Activated CD8-positive, alpha-beta T cell treated with anti-CD3 and anti-CD28 coated beads for 36 hours (primary cell): ENCODE data around the gene SLC7A5. TPM values are rescaled to one million over a fixed set of nuclear protein-coding genes. Genes with fewer than 3 reads are reported as not detected.
A peak's percentile ranks its signal among the peaks of the same experiment; 100 is the strongest.
"Not testable (repeated sequence)": the region's sequence is repeated elsewhere in the genome, so short reads cannot be mapped to it uniquely, and the experiment has no call there.

ENCODE experiments used
- ATAC-seq: fragments of 200-7000 bp; cut with Tn5 transposase; one replicate; pipeline ENCODE4 v1.10.0; 2021; ENCODE audit warnings: mild to moderate bottlenecking, moderate library complexity
- CTCF ChIA-PET: fragments of 350-600 bp; sonication (Branson Sonifier 250); formaldehyde crosslinking; loops from one replicate; lab custom pipeline; 2021; ENCODE audit warnings: antibody characterized with exemption; lab: Charles Lee
- POLR2A ChIA-PET: fragments of 350-600 bp; sonication (Branson Sonifier 250); formaldehyde crosslinking; loops from one replicate; lab custom pipeline; 2021; ENCODE audit warnings: antibody characterized with exemption; lab: Charles Lee
- DNase-seq: peaks from one replicate; pipeline ENCODE4 v3.0.0-alpha.2; 2020
- H3K27ac Mint-ChIP-seq: one replicate; pipeline ENCODE4 v1.8.0; 2021; ENCODE audit warnings: mild to moderate bottlenecking, mixed read lengths
- H3K27me3 Mint-ChIP-seq: one replicate; pipeline ENCODE4 v1.8.0; 2021; ENCODE audit warnings: mixed read lengths
- H3K36me3 Mint-ChIP-seq: one replicate; pipeline ENCODE4 v1.8.0; 2021; ENCODE audit warnings: low read depth, mixed read lengths
- H3K4me1 Mint-ChIP-seq: one replicate; pipeline ENCODE4 v1.8.0; 2021; ENCODE audit warnings: low read depth, mixed read lengths
- H3K4me3 Mint-ChIP-seq: one replicate; pipeline ENCODE4 v1.8.0; 2021; ENCODE audit warnings: mild to moderate bottlenecking, moderate library complexity, mixed read lengths
- H3K9me3 Mint-ChIP-seq: one replicate; pipeline ENCODE4 v1.8.0; 2021; ENCODE audit warnings: mixed read lengths
- intact Hi-C: fragments of 100-400 bp; cut with micrococcal nuclease; formaldehyde crosslinking; loops from one replicate; pipeline ENCODE4 v1.10.0; 2022
- total RNA-seq, 2 experiments: library from RNA; stranded (reverse); gene quantifications; one replicate each; pipeline ENCODE4 v1.2.3, GENCODE V29; 2021
- TF ChIP-seq, protein P1 (sequence below): fragments of 200-600 bp; IDR thresholded peaks from one replicate; pipeline ENCODE4 v1.8.0; 2022; ENCODE audit warnings: antibody characterized with exemption, mild to moderate bottlenecking

The SLC7A5 gene
- total RNA-seq, 2 experiments from 2014 or later = 230 to 236 TPM

DNA sequence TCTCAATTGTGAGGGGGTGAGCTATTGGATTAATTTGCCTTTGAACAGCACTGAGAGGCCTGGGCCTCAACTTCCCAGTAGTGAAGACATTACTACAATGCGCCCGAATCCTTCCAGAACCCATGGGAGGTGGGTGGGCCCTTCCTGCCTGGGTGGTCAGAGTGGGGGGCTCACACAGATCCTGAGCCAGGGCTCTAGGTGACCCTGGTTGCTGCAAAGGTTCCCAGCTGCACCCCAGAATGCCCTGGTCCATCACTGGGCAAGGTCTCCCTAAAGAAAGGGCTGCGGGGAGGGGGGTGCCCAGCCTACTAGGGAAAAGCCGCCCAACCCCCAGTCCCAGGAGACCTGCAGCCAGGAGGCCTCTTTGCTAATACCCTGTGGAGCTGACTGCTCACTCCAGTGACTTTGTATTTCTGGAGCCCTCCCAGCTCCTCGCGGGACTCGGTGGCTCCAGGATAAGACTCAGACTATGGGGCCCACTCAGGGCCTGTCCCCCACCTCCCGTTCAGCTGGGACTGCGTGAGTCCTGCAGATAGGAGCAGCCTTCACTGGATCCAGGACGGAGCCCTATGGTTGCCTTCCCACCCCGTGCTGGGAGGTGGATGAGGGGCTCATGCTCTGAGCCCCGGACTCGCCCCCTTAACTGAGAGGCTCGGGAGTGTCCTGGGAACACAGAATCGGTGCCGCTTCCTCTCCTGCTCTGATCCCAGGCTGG, 40.2 kb downstream of the SLC7A5 start:
- H3K9me3 Mint-ChIP-seq = no peaks in the 10 kb centered on the region
- H3K27ac Mint-ChIP-seq = no peak overlapping the region
- ChIA-PET CTCF (interaction anchor here (0.7 to 1.5 kb wide), 3 partner anchors 13 to 60 kb away, joined by 3 to 9 read pairs (median 3); no protein-coding TSS in a partner anchor), POLR2A (interaction anchor here (0.8 to 3.4 kb wide), 10 partner anchors 10 to 50 kb away, joined by 3 to 19 read pairs (median 4); no protein-coding TSS in a partner anchor)
- H3K4me3 Mint-ChIP-seq = no peak overlapping the region
- TF ChIP-seq, protein P1, sequence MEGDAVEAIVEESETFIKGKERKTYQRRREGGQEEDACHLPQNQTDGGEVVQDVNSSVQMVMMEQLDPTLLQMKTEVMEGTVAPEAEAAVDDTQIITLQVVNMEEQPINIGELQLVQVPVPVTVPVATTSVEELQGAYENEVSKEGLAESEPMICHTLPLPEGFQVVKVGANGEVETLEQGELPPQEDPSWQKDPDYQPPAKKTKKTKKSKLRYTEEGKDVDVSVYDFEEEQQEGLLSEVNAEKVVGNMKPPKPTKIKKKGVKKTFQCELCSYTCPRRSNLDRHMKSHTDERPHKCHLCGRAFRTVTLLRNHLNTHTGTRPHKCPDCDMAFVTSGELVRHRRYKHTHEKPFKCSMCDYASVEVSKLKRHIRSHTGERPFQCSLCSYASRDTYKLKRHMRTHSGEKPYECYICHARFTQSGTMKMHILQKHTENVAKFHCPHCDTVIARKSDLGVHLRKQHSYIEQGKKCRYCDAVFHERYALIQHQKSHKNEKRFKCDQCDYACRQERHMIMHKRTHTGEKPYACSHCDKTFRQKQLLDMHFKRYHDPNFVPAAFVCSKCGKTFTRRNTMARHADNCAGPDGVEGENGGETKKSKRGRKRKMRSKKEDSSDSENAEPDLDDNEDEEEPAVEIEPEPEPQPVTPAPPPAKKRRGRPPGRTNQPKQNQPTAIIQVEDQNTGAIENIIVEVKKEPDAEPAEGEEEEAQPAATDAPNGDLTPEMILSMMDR = no peak
- peaks cover 30% of the 10 kb centered on the region for H3K36me3 Mint-ChIP-seq
- no peaks in the 10 kb centered on the region for H3K27me3 Mint-ChIP-seq
- intact Hi-C loops = no loop called here
- H3K4me1 Mint-ChIP-seq = peaks cover 2% of the 10 kb centered on the region
- ATAC-seq (peak; percentile 7), DNase-seq (no peak)

DNA sequence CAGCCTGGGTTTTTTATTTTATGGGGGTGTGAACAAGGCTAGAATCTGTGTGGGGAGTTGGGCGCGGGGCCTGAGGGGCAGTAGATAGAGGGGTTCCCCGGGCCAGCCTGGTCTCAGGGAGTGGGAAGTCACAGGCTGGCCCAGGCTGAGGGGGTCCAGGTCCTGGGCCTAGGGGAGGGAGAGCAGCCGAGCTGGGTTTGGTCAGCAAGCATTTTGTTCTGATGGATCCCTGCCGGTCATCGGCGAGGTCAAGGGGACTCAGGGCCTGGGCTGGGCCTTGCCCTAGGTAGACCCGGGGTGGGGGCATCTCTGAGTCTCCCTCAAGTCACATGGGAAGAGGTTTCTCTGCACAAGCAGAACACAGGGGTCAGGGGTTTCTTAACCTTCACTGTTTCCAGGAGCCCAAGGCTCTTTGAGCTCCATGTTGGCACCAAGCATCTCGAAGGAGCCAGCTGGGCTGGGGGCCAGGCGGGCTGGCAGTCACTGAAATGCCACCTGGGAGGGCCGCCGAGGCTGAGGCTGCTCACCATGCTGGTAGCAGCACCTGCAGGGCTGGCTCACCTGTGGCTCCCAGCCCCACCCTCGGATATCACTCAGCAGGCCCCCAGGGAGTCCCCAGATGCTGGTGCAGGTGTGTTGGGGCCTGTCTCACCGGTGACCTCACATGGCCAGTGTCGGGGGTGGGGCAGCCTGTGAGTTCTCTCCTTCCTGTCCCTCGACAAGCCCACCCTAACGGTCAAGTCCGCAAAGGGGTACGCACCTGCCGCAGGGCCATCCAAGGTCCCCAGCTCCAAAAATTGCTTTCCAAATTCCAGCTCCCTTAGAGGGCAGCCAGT, 41.0 kb downstream of the SLC7A5 start:
- intact Hi-C loops = no loop called here
- Mint-ChIP-seq H3K27ac (peak overlapping the region; percentile 67), H3K4me3 (no peak overlapping the region), H3K4me1 (peaks cover 2% of the 10 kb centered on the region), H3K27me3 (no peaks in the 10 kb centered on the region), H3K9me3 (no peaks in the 10 kb centered on the region), H3K36me3 (peaks cover 26% of the 10 kb centered on the region)
- DNase-seq (peak; percentile 48), ATAC-seq (peak; percentile 11)
- CTCF ChIA-PET = interaction anchor here (1.0 to 1.6 kb wide), 5 partner anchors 21 to 59 kb away, joined by 3 to 9 read pairs (median 4); no protein-coding TSS in a partner anchor
- TF ChIP-seq, protein P1 = no peak
- POLR2A ChIA-PET = interaction anchor here (0.8 to 3.4 kb wide), 10 partner anchors 9 to 49 kb away, joined by 3 to 19 read pairs (median 4); no protein-coding TSS in a partner anchor

DNA sequence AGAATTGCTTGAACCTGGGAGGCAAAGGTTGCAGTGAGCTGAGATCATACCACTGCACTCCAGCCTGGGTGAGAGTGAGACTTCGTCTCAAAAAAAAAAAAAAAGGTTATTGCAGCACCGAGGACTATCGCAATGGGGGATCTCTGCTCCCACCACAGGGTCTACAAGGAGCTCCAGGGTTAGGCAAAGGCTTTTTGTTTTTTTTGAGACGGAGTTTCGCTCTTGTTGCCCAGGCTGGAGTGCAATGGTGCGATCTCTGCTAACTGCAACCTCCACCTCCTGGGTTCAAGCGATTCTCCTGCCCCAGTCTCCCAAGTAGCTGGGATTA, 41.8 kb downstream of the SLC7A5 start:
- not testable (repeated sequence) for DNase-seq

DNA sequence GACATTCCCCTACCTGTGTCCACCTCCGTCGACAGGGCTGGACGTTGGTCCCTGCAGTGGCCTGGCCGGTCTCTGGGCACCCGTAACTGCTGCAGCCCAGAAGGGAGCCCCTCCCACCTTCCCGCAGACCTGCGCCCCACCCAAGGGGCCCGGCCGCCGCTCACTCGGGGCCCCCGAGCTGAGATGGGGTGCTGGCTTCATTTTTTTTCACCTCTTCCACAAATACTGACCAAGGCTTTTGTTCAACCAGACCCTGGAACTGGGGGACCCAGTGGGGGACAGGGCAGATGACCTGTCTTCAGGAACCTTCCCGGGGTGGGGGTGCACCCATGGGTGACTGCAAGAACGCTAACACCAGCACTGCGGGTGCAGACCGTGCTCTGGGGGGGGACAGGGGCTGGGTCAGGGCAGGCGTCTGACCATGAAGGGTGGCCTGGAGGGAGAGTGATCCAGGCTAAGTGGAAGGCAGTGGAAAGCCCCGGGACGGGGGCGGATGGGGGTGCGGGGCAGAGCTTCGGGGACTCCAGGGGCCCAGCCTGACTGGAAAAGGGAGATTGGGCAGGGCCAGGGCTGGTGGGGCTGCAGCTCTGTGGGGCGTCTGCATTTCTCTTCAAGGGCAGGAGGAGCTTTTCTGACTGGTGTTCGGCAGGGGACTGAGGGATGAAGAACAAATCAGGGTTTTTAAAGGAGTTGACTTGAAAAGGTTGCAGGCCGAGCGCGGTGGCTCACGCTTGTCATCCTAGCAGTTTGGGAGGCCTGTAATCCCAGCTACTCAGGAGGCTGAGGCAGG, 42.3 kb downstream of the SLC7A5 start:
- intact Hi-C loops = no loop called here
- Mint-ChIP-seq H3K27ac (no peak overlapping the region), H3K4me1 (peaks cover 4% of the 10 kb centered on the region), H3K9me3 (no peaks in the 10 kb centered on the region), H3K4me3 (no peak overlapping the region), H3K27me3 (no peaks in the 10 kb centered on the region), H3K36me3 (peaks cover 21% of the 10 kb centered on the region)
- CTCF ChIA-PET = interaction anchor here (1.0 to 2.6 kb wide), 4 partner anchors 23 to 48 kb away, joined by 3 to 8 read pairs (median 5); no protein-coding TSS in a partner anchor
- ATAC-seq (no peak), DNase-seq (peak; percentile 26)
- TF ChIP-seq, protein P1 = no peak
- POLR2A ChIA-PET = interaction anchor here (0.9 to 3.4 kb wide), 5 partner anchors 18 to 47 kb away, joined by 3 to 19 read pairs (median 7); no protein-coding TSS in a partner anchor

More for the DNA sequence above, 41.8 kb downstream of the SLC7A5 start:
- POLR2A ChIA-PET = interaction anchor here (1.1 to 3.4 kb wide), 4 partner anchors 21 to 48 kb away, joined by 5 to 19 read pairs (median 11); no protein-coding TSS in a partner anchor
- H3K9me3 Mint-ChIP-seq, intact Hi-C loops, H3K4me1 Mint-ChIP-seq, H3K27me3 Mint-ChIP-seq, H3K4me3 Mint-ChIP-seq, ATAC-seq: not testable (repeated sequence)
- CTCF ChIA-PET = interaction anchor here (1.0 to 1.6 kb wide), 3 partner anchors 22 to 49 kb away, joined by 3 to 6 read pairs (median 4); no protein-coding TSS in a partner anchor
- Mint-ChIP-seq H3K27ac (peak overlapping the region; percentile 67), H3K36me3 (peaks cover 22% of the 10 kb centered on the region)

DNA sequence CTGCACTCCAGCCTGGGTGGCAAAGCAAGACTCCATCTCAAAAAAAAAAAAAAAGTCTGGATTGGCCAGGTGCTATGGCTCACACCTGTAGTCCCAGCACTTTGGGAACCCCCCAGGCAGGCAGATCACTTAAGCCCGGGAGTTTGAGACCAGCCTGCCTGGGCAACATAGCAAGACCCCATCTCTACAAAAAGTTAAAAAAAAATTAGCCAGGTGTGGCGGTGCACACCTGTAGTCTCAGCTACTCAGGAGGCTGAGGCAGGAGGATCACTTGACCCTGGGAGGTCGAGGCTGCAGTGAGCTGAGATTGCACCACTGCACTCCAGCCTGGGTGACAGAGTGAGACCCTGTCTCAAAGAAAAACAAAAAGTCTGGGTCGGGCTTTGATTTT, 42.9 kb downstream of the SLC7A5 start:
- H3K4me3 Mint-ChIP-seq, intact Hi-C loops, DNase-seq: not testable (repeated sequence)

DNA sequence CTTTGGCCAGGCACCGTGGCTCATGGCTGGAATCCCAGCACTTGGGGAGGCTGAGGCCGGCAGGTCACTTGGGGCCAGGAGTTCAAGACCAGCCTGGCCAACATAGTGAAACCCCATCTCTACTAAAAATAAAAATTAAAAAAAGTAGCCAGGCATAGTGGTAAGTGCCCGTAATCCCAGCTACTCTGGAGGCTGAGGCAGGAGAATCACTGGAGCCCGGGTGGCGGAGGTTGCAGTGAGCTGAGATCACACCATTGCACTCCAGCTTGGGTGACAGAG, 43.5 kb downstream of the SLC7A5 start:
- peaks cover 11% of the 10 kb centered on the region for H3K36me3 Mint-ChIP-seq
- H3K9me3 Mint-ChIP-seq, intact Hi-C loops, ATAC-seq, H3K27ac Mint-ChIP-seq, DNase-seq, H3K27me3 Mint-ChIP-seq, H3K4me1 Mint-ChIP-seq, H3K4me3 Mint-ChIP-seq: not testable (repeated sequence)
- POLR2A ChIA-PET = interaction anchor here (0.6 to 2.6 kb wide), 5 partner anchors 10 to 38 kb away, joined by 3 to 12 read pairs (median 4); no protein-coding TSS in a partner anchor
- CTCF ChIA-PET = interaction anchor here (0.6 to 2.6 kb wide), 3 partner anchors 24 to 100 kb away, joined by 3 to 8 read pairs (median 6); no protein-coding TSS in a partner anchor

More for the DNA sequence above, 42.9 kb downstream of the SLC7A5 start:
- H3K27me3 Mint-ChIP-seq, H3K9me3 Mint-ChIP-seq, H3K4me1 Mint-ChIP-seq, H3K27ac Mint-ChIP-seq, ATAC-seq: not testable (repeated sequence)
- ChIA-PET CTCF (interaction anchor here (0.6 to 2.6 kb wide), 2 partner anchors 47 to 100 kb away, joined by 3 to 8 read pairs; no protein-coding TSS in a partner anchor), POLR2A (interaction anchor here (0.9 to 3.4 kb wide), 4 partner anchors 19 to 47 kb away, joined by 3 to 19 read pairs (median 10); no protein-coding TSS in a partner anchor)
- peaks cover 18% of the 10 kb centered on the region for H3K36me3 Mint-ChIP-seq
